Astrocyte (in vitro differentiated cells and primary cell): ENCODE results near the gene PKD2.

Experiments
- CTCF ChIP-seq: IDR thresholded peaks from 2 replicates; pipeline ENCODE4 v1.5.1; 2011; ENCODE audit warnings: low read depth, mild to moderate bottlenecking, inconsistent platforms, low read length, moderate library complexity; ENCODE audit not compliant: insufficient read depth
- EZH2 ChIP-seq: IDR thresholded peaks from 2 replicates; pipeline ENCODE4 v1.6.1; 2012; ENCODE audit warnings: mild to moderate bottlenecking, low read length, inconsistent platforms; ENCODE audit not compliant: insufficient read depth

- TF ChIP-seq CTCF: no peak
- no peak for TF ChIP-seq EZH2
Measured at GRCh38 chr4:88097781-88098180, 90.3 kb downstream of the PKD2 start.
